ENCODE results near the gene SMIM28.

GRCh38 chr6:138402838-138403187, 25.1 kb downstream of the SMIM28 start:
- no peak for TF ChIP-seq POLR2A (IDR thresholded peaks at IDR 0.05)
- TF ChIP-seq CTCF (IDR thresholded peaks at IDR 0.05): no peak
- no peak for TF ChIP-seq EP300 (IDR thresholded peaks at IDR 0.05)

All from ovary (tissue), 3 donors.